Measurements from ENCODE around the gene KIF7.

- TF ChIP-seq POLR2AphosphoS5 (IDR thresholded peaks at IDR 0.05; ENCODE audit: low read depth), result no peak
- TF ChIP-seq, protein P1, sequence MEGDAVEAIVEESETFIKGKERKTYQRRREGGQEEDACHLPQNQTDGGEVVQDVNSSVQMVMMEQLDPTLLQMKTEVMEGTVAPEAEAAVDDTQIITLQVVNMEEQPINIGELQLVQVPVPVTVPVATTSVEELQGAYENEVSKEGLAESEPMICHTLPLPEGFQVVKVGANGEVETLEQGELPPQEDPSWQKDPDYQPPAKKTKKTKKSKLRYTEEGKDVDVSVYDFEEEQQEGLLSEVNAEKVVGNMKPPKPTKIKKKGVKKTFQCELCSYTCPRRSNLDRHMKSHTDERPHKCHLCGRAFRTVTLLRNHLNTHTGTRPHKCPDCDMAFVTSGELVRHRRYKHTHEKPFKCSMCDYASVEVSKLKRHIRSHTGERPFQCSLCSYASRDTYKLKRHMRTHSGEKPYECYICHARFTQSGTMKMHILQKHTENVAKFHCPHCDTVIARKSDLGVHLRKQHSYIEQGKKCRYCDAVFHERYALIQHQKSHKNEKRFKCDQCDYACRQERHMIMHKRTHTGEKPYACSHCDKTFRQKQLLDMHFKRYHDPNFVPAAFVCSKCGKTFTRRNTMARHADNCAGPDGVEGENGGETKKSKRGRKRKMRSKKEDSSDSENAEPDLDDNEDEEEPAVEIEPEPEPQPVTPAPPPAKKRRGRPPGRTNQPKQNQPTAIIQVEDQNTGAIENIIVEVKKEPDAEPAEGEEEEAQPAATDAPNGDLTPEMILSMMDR (conservative IDR thresholded peaks at IDR 0.05; ENCODE audit: low read depth in 2 of 2), result no peak
- TF ChIP-seq EZH2 (IDR thresholded peaks at IDR 0.05; ENCODE audit: low read depth, unreplicated experiment), result no peak
- TF ChIP-seq REST (IDR thresholded peaks at IDR 0.05; ENCODE audit: unreplicated experiment), result no peak
- no peak for TF ChIP-seq EZH2phosphoT487 (IDR thresholded peaks at IDR 0.05; ENCODE audit: unreplicated experiment)
- TF ChIP-seq JUNB (IDR thresholded peaks at IDR 0.05; ENCODE audit: unreplicated experiment), result no peak
- TF ChIP-seq ZNF331 (CRISPR knock-in tag; IDR thresholded peaks at IDR 0.05; ENCODE audit: low read depth), result no peak
- no peak for TF ChIP-seq CREB1 (CRISPR knock-in tag; IDR thresholded peaks at IDR 0.05; ENCODE audit: low read depth)
- TF ChIP-seq, protein P2, sequence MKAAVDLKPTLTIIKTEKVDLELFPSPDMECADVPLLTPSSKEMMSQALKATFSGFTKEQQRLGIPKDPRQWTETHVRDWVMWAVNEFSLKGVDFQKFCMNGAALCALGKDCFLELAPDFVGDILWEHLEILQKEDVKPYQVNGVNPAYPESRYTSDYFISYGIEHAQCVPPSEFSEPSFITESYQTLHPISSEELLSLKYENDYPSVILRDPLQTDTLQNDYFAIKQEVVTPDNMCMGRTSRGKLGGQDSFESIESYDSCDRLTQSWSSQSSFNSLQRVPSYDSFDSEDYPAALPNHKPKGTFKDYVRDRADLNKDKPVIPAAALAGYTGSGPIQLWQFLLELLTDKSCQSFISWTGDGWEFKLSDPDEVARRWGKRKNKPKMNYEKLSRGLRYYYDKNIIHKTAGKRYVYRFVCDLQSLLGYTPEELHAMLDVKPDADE (IDR thresholded peaks at IDR 0.05), result no peak
These were observed 5.6 kb downstream of the KIF7 start for GRCh38 chr15:89649716-89650115.

All from GM23338 (cell line).